ENCODE data around the gene TCERG1L.

Gene TCERG1L

GRCh38 chr10:131175891-131176290, 135.6 kb downstream of the TCERG1L start:
- no peak overlapping the region for H3K4me3 ChIP-seq (ENCODE audit: low read depth, low read length)
- in situ Hi-C loops (cut with HindIII; ENCODE audit: low sequenced_read_pairs) = no loop called here
- TF ChIP-seq CTCF (IDR thresholded peaks at IDR 0.05; ENCODE audit: low read depth, low read length) = no peak
- DNase-seq (ENCODE audit: low read depth, low spot score) = no peak

- no peak overlapping the region for H3K4me3 ChIP-seq (ENCODE audit: low read depth, low read length)
- in situ Hi-C loops (cut with HindIII; ENCODE audit: low sequenced_read_pairs) = no loop called here
- TF ChIP-seq CTCF (IDR thresholded peaks at IDR 0.05; ENCODE audit: low read depth, low read length) = no peak
- no peak for DNase-seq (ENCODE audit: low read depth, low spot score)
These were observed 136.6 kb downstream of the TCERG1L start for GRCh38 chr10:131174651-131175540.

- in situ Hi-C loops (cut with HindIII; ENCODE audit: low sequenced_read_pairs) = no loop called here
- TF ChIP-seq CTCF (IDR thresholded peaks at IDR 0.05; ENCODE audit: low read depth, low read length) = no peak
- no peak for DNase-seq (ENCODE audit: low read depth, low spot score)
- H3K4me3 ChIP-seq (ENCODE audit: low read depth, low read length) = no peak overlapping the region
These were observed 137.3 kb downstream of the TCERG1L start for GRCh38 chr10:131174211-131174565.

GRCh38 chr10:131173484-131174210, 137.9 kb downstream of the TCERG1L start:
- H3K4me3 ChIP-seq (ENCODE audit: low read depth, low read length) = no peak overlapping the region
- no peak for TF ChIP-seq CTCF (IDR thresholded peaks at IDR 0.05; ENCODE audit: low read depth, low read length)
- in situ Hi-C loops (cut with HindIII; ENCODE audit: low sequenced_read_pairs) = no loop called here
- DNase-seq (ENCODE audit: low read depth, low spot score) = no peak

- in situ Hi-C loops (cut with HindIII; ENCODE audit: low sequenced_read_pairs) = no loop called here
- no peak for DNase-seq (ENCODE audit: low read depth, low spot score)
- H3K4me3 ChIP-seq (ENCODE audit: low read depth, low read length) = no peak overlapping the region
- TF ChIP-seq CTCF (IDR thresholded peaks at IDR 0.05; ENCODE audit: low read depth, low read length) = no peak
These were observed 139.1 kb downstream of the TCERG1L start for GRCh38 chr10:131172433-131172832.

- no peak overlapping the region for H3K4me3 ChIP-seq (ENCODE audit: low read depth, low read length)
- no peak for TF ChIP-seq CTCF (IDR thresholded peaks at IDR 0.05; ENCODE audit: low read depth, low read length)
- in situ Hi-C loops (cut with HindIII; ENCODE audit: low sequenced_read_pairs) = no loop called here
- no peak for DNase-seq (ENCODE audit: low read depth, low spot score)
These were observed 142.4 kb downstream of the TCERG1L start for GRCh38 chr10:131169146-131169545.
